Measurements from ENCODE around the gene VPS18.
A peak's percentile ranks its signal among the peaks of the same experiment; 100 is the strongest.
"Not testable (repeated sequence)": the region's sequence is repeated elsewhere in the genome, so short reads cannot be mapped to it uniquely, and the experiment has no call there.

Gene VPS18, protein sequence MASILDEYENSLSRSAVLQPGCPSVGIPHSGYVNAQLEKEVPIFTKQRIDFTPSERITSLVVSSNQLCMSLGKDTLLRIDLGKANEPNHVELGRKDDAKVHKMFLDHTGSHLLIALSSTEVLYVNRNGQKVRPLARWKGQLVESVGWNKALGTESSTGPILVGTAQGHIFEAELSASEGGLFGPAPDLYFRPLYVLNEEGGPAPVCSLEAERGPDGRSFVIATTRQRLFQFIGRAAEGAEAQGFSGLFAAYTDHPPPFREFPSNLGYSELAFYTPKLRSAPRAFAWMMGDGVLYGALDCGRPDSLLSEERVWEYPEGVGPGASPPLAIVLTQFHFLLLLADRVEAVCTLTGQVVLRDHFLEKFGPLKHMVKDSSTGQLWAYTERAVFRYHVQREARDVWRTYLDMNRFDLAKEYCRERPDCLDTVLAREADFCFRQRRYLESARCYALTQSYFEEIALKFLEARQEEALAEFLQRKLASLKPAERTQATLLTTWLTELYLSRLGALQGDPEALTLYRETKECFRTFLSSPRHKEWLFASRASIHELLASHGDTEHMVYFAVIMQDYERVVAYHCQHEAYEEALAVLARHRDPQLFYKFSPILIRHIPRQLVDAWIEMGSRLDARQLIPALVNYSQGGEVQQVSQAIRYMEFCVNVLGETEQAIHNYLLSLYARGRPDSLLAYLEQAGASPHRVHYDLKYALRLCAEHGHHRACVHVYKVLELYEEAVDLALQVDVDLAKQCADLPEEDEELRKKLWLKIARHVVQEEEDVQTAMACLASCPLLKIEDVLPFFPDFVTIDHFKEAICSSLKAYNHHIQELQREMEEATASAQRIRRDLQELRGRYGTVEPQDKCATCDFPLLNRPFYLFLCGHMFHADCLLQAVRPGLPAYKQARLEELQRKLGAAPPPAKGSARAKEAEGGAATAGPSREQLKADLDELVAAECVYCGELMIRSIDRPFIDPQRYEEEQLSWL
- 58.9 to 80.6 (median 72.3) reads per million in 4 experiments for total RNA-seq

DNA sequence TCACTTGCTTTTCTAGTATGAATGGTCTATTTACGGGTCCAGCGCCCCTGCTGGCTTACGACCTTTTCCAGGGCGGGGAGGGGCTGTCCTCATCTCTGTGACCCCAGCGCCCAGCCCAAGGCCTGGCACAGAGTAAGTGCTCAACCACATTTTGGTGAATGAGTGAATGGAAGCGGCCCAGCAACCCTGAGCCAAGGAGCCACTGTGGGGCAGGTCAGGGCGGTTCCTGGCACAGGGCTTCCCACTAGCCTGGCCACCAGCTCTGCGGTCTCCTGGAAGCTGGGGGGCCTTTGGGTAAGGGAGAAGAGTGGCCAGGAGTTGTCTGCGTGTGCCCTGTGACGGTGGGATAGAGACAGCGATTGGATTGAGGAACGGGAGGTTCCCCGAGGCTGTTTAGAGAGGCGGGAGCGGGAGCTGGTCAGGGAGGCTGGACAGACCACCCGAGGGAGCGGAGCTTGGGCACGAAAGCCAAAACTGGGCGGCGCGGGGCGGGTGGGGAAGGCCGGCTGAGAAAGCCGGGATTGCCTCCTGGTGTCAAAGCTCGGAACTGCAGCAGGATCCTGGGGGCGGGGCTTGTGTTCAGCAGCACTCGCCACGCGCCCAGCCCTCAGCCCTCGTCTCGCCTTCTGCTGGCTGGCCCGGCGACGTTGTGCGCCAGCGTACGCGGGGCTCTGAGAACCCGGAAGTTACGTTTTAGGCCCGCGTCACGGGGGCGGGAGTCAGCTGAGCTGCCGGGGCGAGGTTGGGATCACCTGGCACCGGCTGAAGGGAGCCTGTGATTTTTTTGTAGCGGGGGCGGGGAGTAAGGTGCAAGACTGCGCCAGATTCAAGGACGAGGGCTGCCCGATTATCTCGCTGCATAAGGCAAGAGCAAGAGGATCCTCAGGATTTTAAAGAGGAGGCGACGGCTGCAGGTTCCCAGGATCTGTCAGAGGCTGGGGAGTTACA lies at the start of gene VPS18:
Gene VPS18 (plus strand): TSS at position 718 of the 948 bp plus-strand sequence. CDS start 319 bp downstream, outside the sequence.
- peak; percentile 97 for DNase-seq

DNA sequence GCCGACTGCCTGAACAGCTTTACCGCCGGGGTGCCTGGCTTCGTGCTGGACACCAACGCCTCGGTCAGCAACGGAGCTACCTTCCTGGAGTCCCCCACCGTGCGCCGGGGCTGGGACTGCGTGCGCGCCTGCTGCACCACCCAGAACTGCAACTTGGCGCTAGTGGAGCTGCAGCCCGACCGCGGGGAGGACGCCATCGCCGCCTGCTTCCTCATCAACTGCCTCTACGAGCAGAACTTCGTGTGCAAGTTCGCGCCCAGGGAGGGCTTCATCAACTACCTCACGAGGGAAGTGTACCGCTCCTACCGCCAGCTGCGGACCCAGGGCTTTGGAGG lies 49.6 kb upstream of the VPS18 start:
- no peak for DNase-seq

DNA sequence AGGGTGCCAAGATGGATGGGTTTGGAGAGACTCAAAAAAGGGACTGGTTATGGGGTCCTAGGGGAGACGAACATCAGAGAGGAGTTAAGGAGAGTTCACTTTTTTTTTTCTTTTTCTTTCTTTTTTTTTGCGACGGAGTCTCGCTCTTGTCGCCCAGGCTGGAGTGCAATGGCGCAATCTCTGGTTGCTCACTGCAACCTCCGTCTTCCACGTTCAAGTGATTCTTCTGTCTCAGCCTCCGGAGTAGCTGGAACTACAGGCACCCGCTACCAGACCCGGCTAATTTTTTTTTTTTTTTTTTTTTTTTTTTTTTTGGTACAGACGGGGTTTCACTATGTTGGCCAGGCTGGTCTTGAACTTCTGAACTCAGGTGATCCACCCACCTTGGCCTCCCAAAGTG lies 49.2 kb upstream of the VPS18 start:
- no peak for DNase-seq

DNA sequence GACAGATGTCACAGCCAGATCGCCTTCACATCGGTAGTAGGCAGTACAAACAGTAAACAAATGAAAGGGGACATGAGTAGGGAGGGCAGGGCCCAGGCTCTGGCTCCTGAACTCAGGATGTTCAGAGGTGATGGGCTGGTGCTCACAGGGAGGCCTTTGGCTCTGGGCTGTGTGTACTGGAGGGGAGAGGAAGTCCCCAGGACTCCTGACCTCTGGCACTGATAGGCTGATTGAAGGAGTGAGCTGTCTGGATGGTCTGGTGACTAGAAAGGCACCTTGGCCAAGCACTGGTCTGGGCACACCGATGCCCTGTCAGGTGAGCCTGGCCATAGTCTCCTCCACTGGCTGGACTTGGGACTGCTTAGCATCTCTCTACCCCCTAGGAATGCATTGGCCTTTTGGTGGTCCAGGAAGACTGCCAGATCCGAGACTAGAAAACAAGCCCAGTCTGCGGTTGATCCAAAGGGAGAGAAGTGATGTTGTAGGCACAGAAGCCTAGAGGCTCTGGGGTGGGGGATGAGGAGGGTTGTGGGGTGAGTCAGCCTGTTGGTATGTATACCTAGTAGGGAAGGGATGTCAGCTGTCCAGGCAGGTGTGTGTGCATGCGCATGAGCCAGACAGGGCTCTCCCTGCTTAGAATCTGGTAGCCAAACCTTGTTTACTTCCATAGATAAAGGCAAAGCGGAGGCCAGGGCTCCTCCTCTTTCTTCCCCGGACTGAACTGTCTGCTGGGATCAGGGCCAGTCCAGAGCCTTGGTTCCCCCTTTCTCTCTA lies 48.6 kb upstream of the VPS18 start:
- no peak for DNase-seq

DNA sequence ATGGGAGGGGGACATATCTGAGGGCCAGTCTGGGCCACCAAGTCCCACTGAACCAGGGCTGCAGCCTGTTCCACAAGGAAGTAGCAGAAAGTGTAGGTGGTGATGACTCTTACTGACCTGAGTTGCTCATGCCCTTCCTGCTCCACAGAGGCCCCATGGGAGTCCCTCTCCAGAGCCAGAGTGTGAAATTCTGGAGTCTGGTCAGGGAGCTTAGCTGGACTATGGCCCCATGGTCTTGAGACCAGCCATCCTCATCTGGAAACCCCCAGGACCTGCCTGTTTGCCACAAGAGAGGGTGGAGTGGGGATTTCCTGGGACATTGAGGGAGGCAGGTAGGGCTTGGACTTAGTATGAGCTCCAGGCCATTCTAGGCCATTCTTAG lies 47.4 kb upstream of the VPS18 start:
- no peak for DNase-seq

DNA sequence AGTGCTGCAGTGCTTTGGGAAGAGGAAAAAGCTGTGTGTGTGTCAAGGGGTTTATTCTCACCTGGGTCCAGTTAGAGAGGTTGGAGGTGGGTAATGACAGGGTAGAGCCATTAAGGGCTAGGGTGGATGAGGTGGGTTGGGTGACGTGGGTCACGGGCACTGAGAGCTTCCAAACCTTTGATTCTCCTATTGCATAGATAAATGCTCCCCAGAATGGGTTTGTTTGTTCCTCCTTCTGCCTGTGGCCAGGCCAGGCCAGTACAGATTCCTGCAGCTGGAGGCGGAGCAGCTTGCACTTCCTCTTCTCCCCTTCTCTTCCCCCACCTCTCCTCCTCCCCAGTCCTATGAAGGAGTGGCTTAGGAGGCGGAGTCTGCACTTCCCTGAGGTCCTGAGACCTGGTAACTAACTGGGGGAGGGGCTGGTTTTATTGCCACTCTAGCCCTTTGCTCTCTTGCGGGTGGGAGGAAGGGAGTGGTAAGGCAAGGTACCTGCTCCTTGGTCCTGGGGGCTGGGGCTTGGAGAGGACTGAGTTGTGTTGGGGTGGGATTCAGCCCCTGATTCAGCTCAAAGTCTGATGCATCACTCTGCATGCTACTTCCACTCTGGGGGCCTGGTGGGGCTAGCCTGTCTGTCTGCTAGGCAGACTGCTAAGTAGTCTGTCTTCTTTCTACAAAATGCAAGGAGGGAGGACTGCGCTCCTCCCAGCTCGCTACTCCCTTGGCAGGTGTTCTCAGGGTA lies 46.9 kb upstream of the VPS18 start:
- no peak for DNase-seq

DNA sequence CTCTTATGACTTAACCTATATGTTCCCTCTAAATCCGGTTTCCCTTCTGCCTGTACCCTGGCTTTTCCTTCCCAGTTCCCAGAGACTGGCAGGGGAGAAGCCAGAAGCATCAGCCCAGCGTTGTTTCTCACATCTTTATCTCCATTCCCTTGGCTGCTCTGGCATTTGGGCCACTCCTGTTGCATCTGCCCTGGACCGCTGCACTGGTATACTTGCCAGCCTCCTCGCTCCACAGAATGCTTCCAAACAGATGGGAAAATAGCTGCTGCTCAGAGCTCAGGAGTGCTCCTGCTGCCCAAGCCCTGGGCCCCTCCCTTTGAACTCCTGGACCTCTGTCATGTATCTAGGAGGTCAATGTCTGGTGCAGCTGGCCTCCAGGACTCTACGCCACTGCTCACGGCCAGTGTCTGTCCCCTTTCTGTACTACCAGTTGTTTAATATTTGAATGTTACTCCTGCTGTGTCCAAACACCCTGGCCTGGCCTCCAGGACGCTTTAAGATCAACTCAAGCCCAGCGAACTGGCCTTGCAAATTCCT lies 43.6 kb upstream of the VPS18 start:
- no peak for DNase-seq

DNA sequence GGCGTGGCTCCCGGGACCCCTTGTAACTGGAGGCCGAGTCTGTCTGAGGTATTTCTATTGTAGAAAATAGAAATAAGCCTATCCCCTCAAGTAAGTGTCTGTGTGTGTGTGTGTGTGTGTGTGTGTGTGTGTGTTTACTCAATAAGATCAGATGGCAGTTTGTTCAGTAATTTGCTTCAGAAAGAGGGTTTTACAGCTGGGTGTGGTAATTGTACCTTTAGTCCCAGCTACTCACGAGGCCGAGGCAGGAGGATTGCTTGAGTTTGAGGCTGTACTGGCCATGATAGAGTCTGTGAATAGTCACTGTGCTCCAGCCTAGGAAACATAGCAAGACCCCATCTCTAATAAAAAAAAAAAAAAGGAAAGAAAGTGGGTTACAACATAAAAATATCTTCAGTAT lies 41.7 kb upstream of the VPS18 start:
- DNase-seq: no peak

DNA sequence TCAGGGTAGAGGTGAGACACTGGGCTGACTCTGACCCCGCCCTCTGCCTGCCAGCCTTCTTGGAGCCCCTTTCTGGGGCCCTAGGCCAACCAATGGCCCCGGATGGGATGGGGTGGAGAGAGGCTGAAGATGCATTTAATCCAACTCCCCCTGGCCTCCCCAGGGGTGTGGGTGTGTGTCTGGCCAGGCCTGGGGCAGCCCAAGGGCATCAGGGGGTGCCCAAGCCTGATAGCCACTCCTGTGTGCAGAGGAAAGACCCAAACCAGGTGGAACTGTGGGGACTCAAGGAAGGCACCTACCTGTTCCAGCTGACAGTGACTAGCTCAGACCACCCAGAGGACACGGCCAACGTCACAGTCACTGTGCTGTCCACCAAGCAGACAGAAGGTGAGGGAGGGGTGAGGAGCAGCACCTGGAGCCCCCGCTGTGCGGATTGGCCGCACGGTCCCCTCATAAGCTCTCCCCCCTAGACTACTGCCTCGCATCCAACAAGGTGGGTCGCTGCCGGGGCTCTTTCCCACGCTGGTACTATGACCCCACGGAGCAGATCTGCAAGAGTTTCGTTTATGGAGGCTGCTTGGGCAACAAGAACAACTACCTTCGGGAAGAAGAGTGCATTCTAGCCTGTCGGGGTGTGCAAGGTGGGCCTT lies 40.9 kb upstream of the VPS18 start:
- DNase-seq: no peak

DNA sequence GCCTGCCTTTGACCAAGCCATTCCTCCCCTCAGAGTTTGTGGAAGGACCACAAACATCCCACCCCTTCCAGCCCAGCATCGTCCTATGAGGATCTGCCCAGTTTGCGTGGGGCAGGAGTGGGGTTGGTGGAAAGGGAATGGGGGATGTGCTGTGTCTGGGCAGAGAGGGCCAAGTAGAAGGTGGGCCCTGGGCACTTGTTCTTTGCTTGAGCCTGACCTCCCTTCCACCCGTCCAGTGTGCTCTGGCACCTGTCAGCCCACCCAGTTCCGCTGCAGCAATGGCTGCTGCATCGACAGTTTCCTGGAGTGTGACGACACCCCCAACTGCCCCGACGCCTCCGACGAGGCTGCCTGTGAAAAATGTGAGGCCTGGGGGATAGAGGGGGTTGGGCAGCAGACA lies 40.1 kb upstream of the VPS18 start:
- no peak for DNase-seq

DNA sequence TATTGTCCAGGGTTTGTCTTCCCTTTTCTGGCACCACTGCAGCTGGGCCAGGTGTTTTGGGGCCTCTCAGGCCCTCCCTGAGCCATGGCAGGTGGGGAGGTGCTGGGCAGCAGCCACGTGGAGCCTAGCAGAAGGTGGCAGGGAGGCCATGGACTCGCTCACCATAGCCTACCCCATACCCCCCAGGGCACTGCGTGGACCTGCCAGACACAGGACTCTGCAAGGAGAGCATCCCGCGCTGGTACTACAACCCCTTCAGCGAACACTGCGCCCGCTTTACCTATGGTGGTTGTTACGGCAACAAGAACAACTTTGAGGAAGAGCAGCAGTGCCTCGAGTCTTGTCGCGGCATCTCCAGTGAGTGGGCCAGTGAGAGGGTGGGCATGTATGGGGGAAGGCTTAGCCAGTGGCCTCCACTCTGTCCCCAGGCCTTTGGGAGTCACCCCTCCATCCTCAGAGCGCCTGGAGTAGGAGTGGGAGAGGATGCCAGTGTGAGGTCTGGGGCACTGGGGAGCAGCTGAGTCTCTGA lies 38.5 kb upstream of the VPS18 start:
- no peak for DNase-seq

DNA sequence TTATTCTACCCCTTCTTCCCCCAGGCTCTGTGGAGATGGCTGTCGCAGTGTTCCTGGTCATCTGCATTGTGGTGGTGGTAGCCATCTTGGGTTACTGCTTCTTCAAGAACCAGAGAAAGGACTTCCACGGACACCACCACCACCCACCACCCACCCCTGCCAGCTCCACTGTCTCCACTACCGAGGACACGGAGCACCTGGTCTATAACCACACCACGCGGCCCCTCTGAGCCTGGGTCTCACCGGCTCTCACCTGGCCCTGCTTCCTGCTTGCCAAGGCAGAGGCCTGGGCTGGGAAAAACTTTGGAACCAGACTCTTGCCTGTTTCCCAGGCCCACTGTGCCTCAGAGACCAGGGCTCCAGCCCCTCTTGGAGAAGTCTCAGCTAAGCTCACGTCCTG lies 37.5 kb upstream of the VPS18 start:
- DNase-seq: no peak

DNA sequence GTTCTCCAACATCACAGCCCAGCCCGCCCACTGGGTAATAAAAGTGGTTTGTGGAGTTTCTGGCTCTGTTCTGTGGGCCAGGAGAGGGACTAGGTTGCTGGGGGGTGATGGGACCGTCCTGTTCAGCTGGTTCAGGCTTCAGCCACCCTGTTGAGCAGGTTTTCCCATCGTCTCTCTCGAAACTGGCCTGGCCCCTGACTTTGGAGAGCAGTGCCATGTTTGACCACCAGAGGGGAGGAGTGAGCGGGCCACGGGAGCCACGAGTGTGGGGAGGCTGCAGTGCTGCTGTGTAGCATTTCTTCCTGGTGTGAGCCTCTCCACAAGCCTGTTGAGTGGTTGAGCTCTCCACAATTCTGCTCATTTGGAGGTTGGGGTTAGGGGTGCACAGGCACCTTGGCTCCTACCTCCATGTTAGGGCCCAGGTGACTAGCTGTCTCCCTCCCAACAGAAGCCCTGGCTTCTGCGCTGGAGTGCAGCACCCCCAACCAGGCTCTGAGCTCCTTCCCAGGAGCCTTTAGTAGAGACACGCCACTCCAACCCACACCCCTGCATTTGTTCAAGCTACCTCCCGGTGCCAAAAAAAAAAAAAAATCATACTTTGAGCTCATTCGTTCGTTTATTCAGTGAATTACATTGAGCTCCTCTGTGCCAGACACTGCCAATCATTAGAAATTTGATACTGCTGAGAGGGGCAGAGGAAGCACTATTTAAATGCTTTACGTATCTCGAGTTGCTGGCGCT lies 36.5 kb upstream of the VPS18 start:
- DNase-seq: peak; percentile 66

DNA sequence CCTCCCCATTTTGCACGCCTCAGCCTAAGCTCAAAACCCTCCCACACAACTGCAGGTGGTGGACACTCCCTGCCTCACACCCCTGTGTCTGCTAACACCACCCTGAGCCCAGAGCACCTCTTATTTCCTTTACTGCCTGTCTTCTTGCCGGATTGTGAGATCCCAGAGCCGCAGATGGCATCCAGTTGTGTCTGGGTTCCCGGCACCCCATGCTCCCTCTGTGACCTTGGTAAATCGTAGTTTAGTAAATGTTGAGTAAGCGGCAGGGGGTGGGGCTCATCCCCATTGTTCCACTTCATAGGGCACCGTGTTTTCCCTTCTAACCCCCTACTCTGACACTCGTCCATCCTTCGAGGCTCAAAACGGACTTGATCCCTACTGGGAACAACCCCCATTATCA lies 35.5 kb upstream of the VPS18 start:
- DNase-seq: no peak

DNA sequence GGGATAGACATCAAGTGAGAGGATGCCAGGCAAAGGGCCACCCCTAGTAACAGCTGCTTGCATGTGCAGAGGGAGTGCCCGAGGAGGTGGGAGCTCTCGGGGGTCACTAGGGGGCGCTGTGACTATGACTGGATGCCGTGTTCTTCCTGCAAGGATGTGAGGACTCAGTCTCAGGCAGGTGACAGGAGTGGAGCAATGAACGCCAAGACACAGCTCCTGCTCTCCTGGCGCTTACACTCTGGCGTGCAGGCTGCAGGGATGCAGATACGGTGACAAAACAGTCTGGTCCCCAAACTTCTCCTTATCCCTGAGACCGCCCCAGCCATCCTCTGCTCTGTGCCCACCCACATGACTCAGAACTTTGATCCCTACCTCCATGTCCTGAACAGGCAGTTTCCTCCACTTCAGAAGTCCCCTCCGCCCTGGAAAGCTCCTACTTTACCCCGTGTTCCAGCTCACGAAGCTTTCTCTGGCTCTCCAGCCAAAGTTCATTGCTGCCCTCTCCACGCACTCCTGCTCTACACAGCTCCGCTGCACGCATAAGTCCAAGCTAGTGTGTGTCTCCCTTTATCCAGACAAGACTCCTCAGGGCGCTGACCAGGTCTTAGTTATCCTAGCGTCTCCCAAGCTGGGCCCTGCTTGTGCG lies 34.9 kb upstream of the VPS18 start:
- DNase-seq: peak; percentile 69

DNA sequence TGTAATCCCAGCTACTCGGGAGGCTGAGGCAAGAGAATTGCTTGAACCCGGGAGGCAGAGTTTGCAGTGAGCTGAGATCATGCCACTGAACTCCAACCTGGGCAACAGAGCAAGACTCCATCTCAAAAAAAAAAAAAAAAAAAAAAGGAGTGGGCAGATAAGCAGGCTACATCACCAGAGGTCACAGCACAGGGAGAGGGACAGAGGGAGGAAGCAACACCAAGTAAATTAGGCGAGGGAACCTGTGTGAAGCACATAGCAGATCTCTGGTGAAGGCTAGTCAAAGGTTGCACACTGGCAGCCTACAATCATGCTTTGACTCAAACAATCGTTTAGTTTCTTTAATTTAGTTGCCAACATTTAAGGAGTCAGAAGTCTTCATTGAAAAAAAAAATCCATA lies 33.1 kb upstream of the VPS18 start:
- not testable (repeated sequence) for DNase-seq

DNA sequence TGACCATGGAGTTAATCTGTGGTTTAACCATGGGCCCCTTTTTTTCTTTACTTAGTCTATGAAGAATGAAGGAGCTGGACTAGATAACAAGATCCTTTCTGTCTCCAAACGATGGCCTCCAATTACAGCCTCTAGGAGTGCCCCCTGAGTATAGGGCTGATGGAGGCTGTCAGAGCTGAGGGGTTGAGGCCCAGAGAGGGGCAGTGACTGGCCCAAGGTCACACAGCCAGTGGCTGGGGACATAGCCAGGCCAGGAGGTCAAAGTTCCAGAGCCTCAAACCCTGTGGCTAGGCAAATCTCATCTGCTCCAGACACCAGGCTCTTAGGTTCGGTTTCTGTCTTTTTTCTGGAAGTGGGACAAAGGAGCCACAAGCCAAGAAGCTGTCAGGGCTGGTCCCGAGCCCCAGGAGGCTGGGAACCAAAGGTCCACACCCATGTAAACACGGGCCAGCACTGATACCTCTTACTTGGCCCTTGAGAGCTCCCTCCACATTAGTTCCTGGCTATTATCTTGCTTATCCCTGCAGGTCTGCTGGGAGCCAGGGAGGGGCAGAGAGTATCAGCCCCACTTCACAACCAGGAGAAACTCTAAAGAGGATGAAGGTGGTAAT lies 30.5 kb upstream of the VPS18 start:
- no peak for DNase-seq

DNA sequence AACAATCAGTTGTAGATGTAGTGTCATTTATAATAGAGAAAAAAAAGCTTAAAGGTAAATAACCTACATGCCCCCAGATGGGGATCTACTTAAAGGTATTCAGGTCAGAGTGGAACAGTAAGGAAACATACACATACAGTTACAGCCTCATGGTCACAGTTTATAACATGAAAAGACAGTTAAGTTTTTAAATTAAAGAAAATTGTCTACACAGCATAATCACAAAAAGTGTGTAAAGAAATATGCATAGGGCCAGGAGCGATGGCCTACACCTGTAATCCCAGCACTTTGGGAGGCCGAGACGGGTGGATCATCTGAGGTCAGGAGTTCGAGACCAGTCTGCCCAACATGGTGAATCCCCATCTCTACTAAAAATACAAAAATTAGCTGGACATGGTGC lies 27.1 kb upstream of the VPS18 start:
- no peak for DNase-seq
